Measurements from ENCODE around the gene VCAN.

- TF ChIP-seq CTCF (IDR thresholded peaks at IDR 0.05; ENCODE audit: control extremely low read depth in 1 of 3, insufficient read depth in 1 of 3, low read depth in 1 of 3, low read length in 3 of 3) (no peak), MAFK (IDR thresholded peaks at IDR 0.05; ENCODE audit: low read depth, low read length) (no peak), HDAC2 (IDR thresholded peaks at IDR 0.05; ENCODE audit: borderline replicate concordance in 1 of 2, low read depth in 2 of 2, low read length in 2 of 2) (no peak), YY1 (IDR thresholded peaks at IDR 0.05; ENCODE audit: low read depth, low read length) (no peak), JUN (IDR thresholded peaks at IDR 0.05; ENCODE audit: low read depth, low read length) (no peak), BACH1 (IDR thresholded peaks at IDR 0.05; ENCODE audit: low read length) (no peak), CEBPB (IDR thresholded peaks at IDR 0.05; ENCODE audit: low read depth, low read length) (no peak), TAF1 (IDR thresholded peaks at IDR 0.05; ENCODE audit: low read depth, low read length) (no peak), ZNF274 (IDR thresholded peaks at IDR 0.05; ENCODE audit: borderline replicate concordance, extremely low read depth, low read length) (no peak)
- TF ChIP-seq, protein P1, sequence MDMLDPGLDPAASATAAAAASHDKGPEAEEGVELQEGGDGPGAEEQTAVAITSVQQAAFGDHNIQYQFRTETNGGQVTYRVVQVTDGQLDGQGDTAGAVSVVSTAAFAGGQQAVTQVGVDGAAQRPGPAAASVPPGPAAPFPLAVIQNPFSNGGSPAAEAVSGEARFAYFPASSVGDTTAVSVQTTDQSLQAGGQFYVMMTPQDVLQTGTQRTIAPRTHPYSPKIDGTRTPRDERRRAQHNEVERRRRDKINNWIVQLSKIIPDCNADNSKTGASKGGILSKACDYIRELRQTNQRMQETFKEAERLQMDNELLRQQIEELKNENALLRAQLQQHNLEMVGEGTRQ (IDR thresholded peaks at IDR 0.05; ENCODE audit: low read length) = no peak
Observed at GRCh38 chr5:83543898-83544297, 72.4 kb downstream of the VCAN start.

Measured in H1 (cell line).